Measurements from ENCODE around the gene CDK14.

- TF ChIP-seq EP300 (IDR thresholded peaks at IDR 0.05; ENCODE audit: borderline replicate concordance) (no peak), CEBPB (IDR thresholded peaks at IDR 0.05) (no peak), TAF1 (IDR thresholded peaks at IDR 0.05; ENCODE audit: low read depth) (no peak), YY1 (IDR thresholded peaks at IDR 0.05; ENCODE audit: low read depth) (no peak)
- TF ChIP-seq, protein P1, sequence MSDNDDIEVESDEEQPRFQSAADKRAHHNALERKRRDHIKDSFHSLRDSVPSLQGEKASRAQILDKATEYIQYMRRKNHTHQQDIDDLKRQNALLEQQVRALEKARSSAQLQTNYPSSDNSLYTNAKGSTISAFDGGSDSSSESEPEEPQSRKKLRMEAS (IDR thresholded peaks at IDR 0.05) = no peak
Observed at GRCh38 chr7:90999989-91000979, 404.2 kb downstream of the CDK14 start.
